ENCODE measurements around the gene MED12L. TPM values are rescaled to one million over a fixed set of nuclear protein-coding genes. Genes with fewer than 3 reads are reported as not detected.

Gene MED12L
- total RNA-seq, 2 donors from 2014 or later = 15.5 to 28.9 TPM

- Histone ChIP-seq H3K9ac (ENCODE audit: extremely low read depth, low read length, poor library complexity, severe bottlenecking) (no peak overlapping the region), H3K36me3 (ENCODE audit: control insufficient read depth, insufficient read depth, low read length) (no peaks in the 10 kb centered on the region), H3K27me3 (ENCODE audit: control insufficient read depth, insufficient read depth, low read length, poor library complexity, severe bottlenecking) (no peaks in the 10 kb centered on the region), H3K9me3 (ENCODE audit: control insufficient read depth, low read length) (no peaks in the 10 kb centered on the region), H3K4me1 (ENCODE audit: control insufficient read depth, insufficient read depth, low read length) (peaks cover 4% of the 10 kb centered on the region), H3K27ac (ENCODE audit: low read depth, low read length) (no peak overlapping the region), H3K4me3 (ENCODE audit: low read length) (no peak overlapping the region)
- H3K27me3 Mint-ChIP-seq (ENCODE audit: insufficient read depth) = peaks cover 8% of the 10 kb centered on the region
- no peak for TF ChIP-seq CTCF (conservative IDR thresholded peaks at IDR 0.05)
- H3K4me1 Mint-ChIP-seq = peaks cover 19% of the 10 kb centered on the region
- 64 to 76% methylated on average over 1 of the region's 1 CpG for WGBS, 2 experiments (ENCODE audit: insufficient coverage in 1 of 2, insufficient read length in 1 of 2)
- H3K4me3 Mint-ChIP-seq = no peak overlapping the region
- no peaks in the 10 kb centered on the region for H3K36me3 Mint-ChIP-seq (ENCODE audit: low read depth)
- DNase-seq = no peak
- H3K9me3 Mint-ChIP-seq = no peaks in the 10 kb centered on the region
- no peak overlapping the region for H3K27ac Mint-ChIP-seq
Measured at GRCh38 chr3:151285940-151286339, 200.5 kb downstream of the MED12L start.

- Histone ChIP-seq H3K27me3 (ENCODE audit: control insufficient read depth, insufficient read depth, low read length, poor library complexity, severe bottlenecking) (no peaks in the 10 kb centered on the region), H3K4me3 (ENCODE audit: low read length) (no peak overlapping the region), H3K9me3 (ENCODE audit: control insufficient read depth, low read length) (no peaks in the 10 kb centered on the region), H3K4me1 (ENCODE audit: control insufficient read depth, insufficient read depth, low read length) (no peaks in the 10 kb centered on the region), H3K36me3 (ENCODE audit: control insufficient read depth, insufficient read depth, low read length) (no peaks in the 10 kb centered on the region), H3K27ac (ENCODE audit: low read depth, low read length) (no peak overlapping the region), H3K9ac (ENCODE audit: extremely low read depth, low read length, poor library complexity, severe bottlenecking) (no peak overlapping the region)
- no peak for DNase-seq
- Mint-ChIP-seq H3K4me3 (no peak overlapping the region), H3K4me1 (peaks cover 8% of the 10 kb centered on the region), H3K36me3 (ENCODE audit: low read depth) (no peaks in the 10 kb centered on the region), H3K9me3 (no peaks in the 10 kb centered on the region), H3K27me3 (ENCODE audit: insufficient read depth) (peaks cover 8% of the 10 kb centered on the region), H3K27ac (no peak overlapping the region)
- TF ChIP-seq CTCF (conservative IDR thresholded peaks at IDR 0.05) = no peak
- 51% methylated on average over 3 of the region's 3 CpGs; no CpG with 5 or more reads in 1 of the 2 experiments for WGBS, 2 experiments (ENCODE audit: insufficient coverage in 1 of 2, insufficient read length in 1 of 2)
Measured at GRCh38 chr3:151289445-151289844, 204.0 kb downstream of the MED12L start.

GRCh38 chr3:151290673-151291072, 205.2 kb downstream of the MED12L start:
- 75 to 86% methylated on average over 2 to 3 of the region's 3 CpGs for WGBS, 2 experiments (ENCODE audit: insufficient coverage in 1 of 2, insufficient read length in 1 of 2)
- no peak overlapping the region for H3K4me3 Mint-ChIP-seq
- no peaks in the 10 kb centered on the region for H3K27me3 ChIP-seq (ENCODE audit: control insufficient read depth, insufficient read depth, low read length, poor library complexity, severe bottlenecking)

More at GRCh38 chr3:151290673-151291072, 205.2 kb downstream of the MED12L start:
- Mint-ChIP-seq H3K36me3 (ENCODE audit: low read depth) (no peaks in the 10 kb centered on the region), H3K4me1 (peaks cover 17% of the 10 kb centered on the region), H3K27me3 (ENCODE audit: insufficient read depth) (peaks cover 8% of the 10 kb centered on the region), H3K27ac (no peak overlapping the region), H3K9me3 (no peaks in the 10 kb centered on the region)
- Histone ChIP-seq H3K4me1 (ENCODE audit: control insufficient read depth, insufficient read depth, low read length) (no peaks in the 10 kb centered on the region), H3K36me3 (ENCODE audit: control insufficient read depth, insufficient read depth, low read length) (no peaks in the 10 kb centered on the region), H3K27ac (ENCODE audit: low read depth, low read length) (no peak overlapping the region), H3K9me3 (ENCODE audit: control insufficient read depth, low read length) (no peaks in the 10 kb centered on the region), H3K9ac (ENCODE audit: extremely low read depth, low read length, poor library complexity, severe bottlenecking) (no peak overlapping the region), H3K4me3 (ENCODE audit: low read length) (no peak overlapping the region)
- TF ChIP-seq CTCF (conservative IDR thresholded peaks at IDR 0.05) = peak; percentile 72
- DNase-seq = no peak
